ENCODE measurements around the gene ZNF768.
A peak's percentile ranks its signal among the peaks of the same experiment; 100 is the strongest.

ZNF768 gene

DNA sequence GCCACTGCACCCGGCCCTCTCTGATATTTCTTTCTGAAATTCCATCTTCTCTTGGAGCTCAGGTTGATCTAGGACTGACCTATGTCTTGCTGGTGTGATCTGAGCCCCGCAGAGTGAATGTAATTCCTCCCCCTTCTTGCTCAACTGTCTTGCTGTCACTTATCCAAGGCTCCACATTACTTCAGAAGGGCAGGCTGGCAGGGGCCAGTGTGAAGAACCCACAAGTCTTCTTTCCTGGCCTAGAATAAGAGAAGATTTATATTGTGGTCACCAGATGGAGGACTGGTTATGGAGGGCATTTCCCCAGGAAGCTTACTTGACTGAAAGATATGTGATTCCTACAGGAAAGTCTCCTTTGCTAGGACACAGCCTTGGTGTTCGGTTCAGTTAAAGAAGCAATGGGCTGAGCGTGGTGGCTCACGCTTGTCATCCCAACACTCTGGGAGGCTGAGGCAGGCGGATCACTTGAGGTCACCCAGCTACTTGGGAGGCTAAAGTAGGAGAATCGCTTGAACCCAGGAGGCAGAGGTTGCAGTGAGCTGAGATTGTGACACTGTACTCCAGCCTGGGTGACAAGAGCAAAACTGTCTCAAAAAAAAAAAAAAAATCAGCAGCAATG, 40.4 kb downstream of the ZNF768 start:
- H3K36me3 ChIP-seq (ENCODE audit: control insufficient read depth, low read length): peaks cover 96% of the 10 kb centered on the region
- no peak overlapping the region for H3K4me3 ChIP-seq (ENCODE audit: low read length)
- H3K4me2 ChIP-seq (ENCODE audit: low read length): no peak overlapping the region
- H4K20me1 ChIP-seq (ENCODE audit: control insufficient read depth, insufficient read depth, low read depth, low read length): no peaks in the 10 kb centered on the region
- H3K79me2 ChIP-seq (ENCODE audit: control insufficient read depth, low read length): peaks cover 18% of the 10 kb centered on the region
- no peaks in the 10 kb centered on the region for H3K9me2 ChIP-seq (replicated peaks; ENCODE audit: control insufficient read depth, low read length)
- no peaks in the 10 kb centered on the region for H3K9me3 ChIP-seq (ENCODE audit: control insufficient read depth, insufficient read depth, low read length)
- TF ChIP-seq, protein P1, sequence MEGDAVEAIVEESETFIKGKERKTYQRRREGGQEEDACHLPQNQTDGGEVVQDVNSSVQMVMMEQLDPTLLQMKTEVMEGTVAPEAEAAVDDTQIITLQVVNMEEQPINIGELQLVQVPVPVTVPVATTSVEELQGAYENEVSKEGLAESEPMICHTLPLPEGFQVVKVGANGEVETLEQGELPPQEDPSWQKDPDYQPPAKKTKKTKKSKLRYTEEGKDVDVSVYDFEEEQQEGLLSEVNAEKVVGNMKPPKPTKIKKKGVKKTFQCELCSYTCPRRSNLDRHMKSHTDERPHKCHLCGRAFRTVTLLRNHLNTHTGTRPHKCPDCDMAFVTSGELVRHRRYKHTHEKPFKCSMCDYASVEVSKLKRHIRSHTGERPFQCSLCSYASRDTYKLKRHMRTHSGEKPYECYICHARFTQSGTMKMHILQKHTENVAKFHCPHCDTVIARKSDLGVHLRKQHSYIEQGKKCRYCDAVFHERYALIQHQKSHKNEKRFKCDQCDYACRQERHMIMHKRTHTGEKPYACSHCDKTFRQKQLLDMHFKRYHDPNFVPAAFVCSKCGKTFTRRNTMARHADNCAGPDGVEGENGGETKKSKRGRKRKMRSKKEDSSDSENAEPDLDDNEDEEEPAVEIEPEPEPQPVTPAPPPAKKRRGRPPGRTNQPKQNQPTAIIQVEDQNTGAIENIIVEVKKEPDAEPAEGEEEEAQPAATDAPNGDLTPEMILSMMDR (IDR thresholded peaks at IDR 0.05; ENCODE audit: low read depth, low read length, poor library complexity, severe bottlenecking): no peak
- TF ChIP-seq EZH2phosphoT487 (IDR thresholded peaks at IDR 0.05; ENCODE audit: borderline replicate concordance, low read length): no peak
- peaks cover 17% of the 10 kb centered on the region for H3K4me1 ChIP-seq (ENCODE audit: control insufficient read depth, low read length)
- no peaks in the 10 kb centered on the region for H3K27me3 ChIP-seq (ENCODE audit: control insufficient read depth, low read length)
- H3F3A ChIP-seq (ENCODE audit: control insufficient read depth, insufficient read depth): peaks cover 5% of the 10 kb centered on the region; the same call in 1 of the 2 replicates
- no peak overlapping the region for H3K27ac ChIP-seq (ENCODE audit: low read depth, low read length)

- H3K79me2 ChIP-seq (ENCODE audit: control insufficient read depth, low read length): peaks cover 24% of the 10 kb centered on the region
- no peaks in the 10 kb centered on the region for H4K20me1 ChIP-seq (ENCODE audit: control insufficient read depth, insufficient read depth, low read depth, low read length)
- peaks cover 17% of the 10 kb centered on the region for H3K4me1 ChIP-seq (ENCODE audit: control insufficient read depth, low read length)
- TF ChIP-seq, protein P1 (IDR thresholded peaks at IDR 0.05; ENCODE audit: low read depth, low read length, poor library complexity, severe bottlenecking): no peak
- TF ChIP-seq EZH2phosphoT487 (IDR thresholded peaks at IDR 0.05; ENCODE audit: borderline replicate concordance, low read length): no peak
- H3K9me3 ChIP-seq (ENCODE audit: control insufficient read depth, insufficient read depth, low read length): no peaks in the 10 kb centered on the region
- no peak overlapping the region for H3K4me3 ChIP-seq (ENCODE audit: low read length)
- no peak overlapping the region for H3K4me2 ChIP-seq (ENCODE audit: low read length)
- no peaks in the 10 kb centered on the region for H3F3A ChIP-seq (ENCODE audit: control insufficient read depth, insufficient read depth)
- no peaks in the 10 kb centered on the region for H3K27me3 ChIP-seq (ENCODE audit: control insufficient read depth, low read length)
- H3K9me2 ChIP-seq (replicated peaks; ENCODE audit: control insufficient read depth, low read length): no peaks in the 10 kb centered on the region
- peaks cover 97% of the 10 kb centered on the region for H3K36me3 ChIP-seq (ENCODE audit: control insufficient read depth, low read length)
- no peak overlapping the region for H3K27ac ChIP-seq (ENCODE audit: low read depth, low read length)
These were observed 41.5 kb downstream of the ZNF768 start for GRCh38 chr16:30484887-30485286.

DNA sequence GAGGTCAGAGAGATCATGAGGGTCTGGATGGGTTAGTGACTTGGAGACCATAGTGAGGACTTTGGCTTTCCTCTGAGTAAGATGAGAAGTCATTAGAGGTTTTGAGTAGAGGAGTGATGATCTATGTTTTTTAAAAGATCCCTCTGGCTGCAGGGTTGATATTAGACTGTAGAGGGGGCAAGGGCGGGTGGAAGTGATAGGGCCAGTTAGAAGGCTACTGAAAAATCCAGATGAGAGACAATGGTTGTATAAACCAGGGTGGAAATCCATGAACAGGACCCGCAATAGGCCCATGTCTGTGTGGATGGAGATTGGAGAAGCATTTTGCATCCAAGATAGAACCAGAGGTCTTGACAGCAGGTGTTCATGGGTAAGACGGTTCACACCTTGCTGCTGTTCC, 44.0 kb downstream of the ZNF768 start:
- H3K27me3 ChIP-seq (ENCODE audit: control insufficient read depth, low read length): no peaks in the 10 kb centered on the region
- H3F3A ChIP-seq (ENCODE audit: control insufficient read depth, insufficient read depth): no peaks in the 10 kb centered on the region
- H3K4me2 ChIP-seq (ENCODE audit: low read length): no peak overlapping the region
- H3K9me2 ChIP-seq (replicated peaks; ENCODE audit: control insufficient read depth, low read length): no peaks in the 10 kb centered on the region
- no peak overlapping the region for H3K27ac ChIP-seq (ENCODE audit: low read depth, low read length)
- H3K9me3 ChIP-seq (ENCODE audit: control insufficient read depth, insufficient read depth, low read length): no peaks in the 10 kb centered on the region
- TF ChIP-seq EZH2phosphoT487 (IDR thresholded peaks at IDR 0.05; ENCODE audit: borderline replicate concordance, low read length): no peak
- TF ChIP-seq, protein P1 (IDR thresholded peaks at IDR 0.05; ENCODE audit: low read depth, low read length, poor library complexity, severe bottlenecking): peak; percentile 35
- peaks cover 93% of the 10 kb centered on the region for H3K36me3 ChIP-seq (ENCODE audit: control insufficient read depth, low read length)
- H3K4me3 ChIP-seq (ENCODE audit: low read length): no peak overlapping the region
- peaks cover 36% of the 10 kb centered on the region for H3K79me2 ChIP-seq (ENCODE audit: control insufficient read depth, low read length)
- peaks cover 28% of the 10 kb centered on the region for H3K4me1 ChIP-seq (ENCODE audit: control insufficient read depth, low read length)
- H4K20me1 ChIP-seq (ENCODE audit: control insufficient read depth, insufficient read depth, low read depth, low read length): no peaks in the 10 kb centered on the region
